ENCODE data around the gene ADAP1.
"Not testable (repeated sequence)": the region's sequence is repeated elsewhere in the genome, so short reads cannot be mapped to it uniquely, and the experiment has no call there.

The ADAP1 gene

GRCh38 chr7:954330-955238, at the start of gene ADAP1:
TSS of gene ADAP1 (minus strand) at chr7:954680. CDS start at chr7:954477, 203 bp downstream.
- peak; percentile 66 for DNase-seq

- not testable (repeated sequence) for DNase-seq
These were observed 48.0 kb upstream of the ADAP1 start for GRCh38 chr7:1002445-1002844.

- not testable (repeated sequence) for DNase-seq
These were observed 47.5 kb upstream of the ADAP1 start for GRCh38 chr7:1002026-1002425.

GRCh38 chr7:1001069-1001770, 46.7 kb upstream of the ADAP1 start:
- DNase-seq, result not testable (repeated sequence)

- DNase-seq, result no peak
These were observed 45.8 kb upstream of the ADAP1 start for GRCh38 chr7:999941-1000935.

GRCh38 chr7:999149-999879, 44.8 kb upstream of the ADAP1 start:
- no peak for DNase-seq

GRCh38 chr7:997404-998395, 43.2 kb upstream of the ADAP1 start:
- no peak for DNase-seq

GRCh38 chr7:996079-996872, 41.8 kb upstream of the ADAP1 start:
- DNase-seq, result no peak

- no peak for DNase-seq
These were observed 41.1 kb upstream of the ADAP1 start for GRCh38 chr7:995571-995970.

- DNase-seq, result no peak
These were observed 40.3 kb upstream of the ADAP1 start for GRCh38 chr7:994592-995308.

GRCh38 chr7:992709-993607, 38.5 kb upstream of the ADAP1 start:
- peak; percentile 97 for DNase-seq

- no peak for DNase-seq
These were observed 37.5 kb upstream of the ADAP1 start for GRCh38 chr7:991729-992656.

GRCh38 chr7:990933-991728, 36.7 kb upstream of the ADAP1 start:
- DNase-seq, result no peak

GRCh38 chr7:990352-990932, 36.0 kb upstream of the ADAP1 start:
- DNase-seq, result no peak

GRCh38 chr7:988963-989529, 34.6 kb upstream of the ADAP1 start:
- DNase-seq, result no peak
